LHCN-M2 (cell line): ENCODE results near the gene NT5C1A. TPM values are rescaled to one million over a fixed set of nuclear protein-coding genes. Genes with fewer than 3 reads are reported as not detected.

Experiments used
- DNase-seq: peaks from one replicate; pipeline ENCODE4 v3.0.0-alpha.2; 2012; ENCODE audit warnings: low read depth
- total RNA-seq: library from RNA; depleted of rRNA; stranded (reverse); fragments of >200 nt; gene quantifications from 2 replicates; pipeline ENCODE4 v1.2.3, GENCODE V29; 2014

The NT5C1A gene
- total RNA-seq, 1 experiment from 2014 or later = not detected

- no peak for DNase-seq
Observed at GRCh38 chr1:39690225-39690624, 18.3 kb upstream of the NT5C1A start.

GRCh38 chr1:39689635-39690034, 17.7 kb upstream of the NT5C1A start:
- DNase-seq = no peak

GRCh38 chr1:39689214-39689613, 17.3 kb upstream of the NT5C1A start:
- no peak for DNase-seq

DNA sequence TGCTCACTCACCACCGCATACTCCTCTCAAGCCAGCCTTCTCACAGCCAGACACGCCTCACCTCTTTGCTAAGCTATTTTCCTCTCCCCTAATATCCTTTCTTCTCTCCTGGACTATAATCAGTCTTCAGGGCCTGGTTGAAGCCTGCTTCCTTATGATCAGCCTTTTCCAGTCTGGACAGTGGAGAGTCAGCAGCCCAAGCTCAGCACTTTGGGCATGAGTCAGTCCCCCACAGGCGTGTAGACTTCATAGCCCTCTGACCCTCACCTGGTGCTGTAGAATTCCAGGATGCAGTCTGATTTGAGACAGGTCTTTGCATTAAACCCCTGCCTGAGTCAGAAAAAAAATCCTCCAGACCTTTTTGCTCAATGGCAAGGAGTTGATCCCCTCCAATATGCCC, 16.8 kb upstream of the NT5C1A start:
- DNase-seq = no peak

DNA sequence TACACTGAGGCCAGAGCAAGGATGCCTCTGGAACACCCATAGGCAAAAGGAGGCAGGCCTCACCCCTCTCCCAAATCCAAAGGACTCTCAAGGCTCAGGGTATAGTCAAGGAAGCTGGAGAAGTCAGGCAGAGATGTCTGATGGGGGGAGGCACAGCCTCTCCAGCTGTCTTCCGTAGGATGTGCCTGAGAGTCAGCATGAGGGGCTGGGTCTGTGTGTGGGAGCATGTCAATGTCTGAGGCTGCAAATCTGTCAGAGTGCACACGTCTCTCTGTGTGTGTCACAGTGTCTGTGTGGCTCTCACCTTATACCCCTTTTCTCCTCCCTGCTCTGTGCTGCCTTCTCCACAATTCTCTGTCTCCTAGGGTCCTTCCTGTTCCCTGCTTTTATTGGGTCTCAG, 15.3 kb upstream of the NT5C1A start:
- no peak for DNase-seq

DNA sequence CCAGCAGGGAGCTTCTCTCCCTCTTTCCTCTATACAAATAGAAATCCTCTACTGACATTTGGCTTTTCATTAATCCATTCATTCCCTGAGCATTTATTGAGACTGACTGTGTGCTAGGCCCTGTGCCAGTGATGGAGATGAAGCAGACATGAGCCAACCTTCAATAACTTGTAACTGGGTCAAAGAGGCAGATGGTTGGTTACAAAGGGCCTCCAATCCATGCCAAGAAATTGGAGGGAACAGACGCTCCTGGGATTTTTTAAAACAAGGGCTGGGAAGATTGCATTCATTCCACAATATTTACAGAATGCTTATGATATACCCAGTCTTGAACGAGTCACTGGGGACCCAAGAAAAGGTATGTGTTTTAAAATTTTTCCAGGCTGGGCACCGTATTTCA, 13.2 kb upstream of the NT5C1A start:
- DNase-seq = no peak

DNA sequence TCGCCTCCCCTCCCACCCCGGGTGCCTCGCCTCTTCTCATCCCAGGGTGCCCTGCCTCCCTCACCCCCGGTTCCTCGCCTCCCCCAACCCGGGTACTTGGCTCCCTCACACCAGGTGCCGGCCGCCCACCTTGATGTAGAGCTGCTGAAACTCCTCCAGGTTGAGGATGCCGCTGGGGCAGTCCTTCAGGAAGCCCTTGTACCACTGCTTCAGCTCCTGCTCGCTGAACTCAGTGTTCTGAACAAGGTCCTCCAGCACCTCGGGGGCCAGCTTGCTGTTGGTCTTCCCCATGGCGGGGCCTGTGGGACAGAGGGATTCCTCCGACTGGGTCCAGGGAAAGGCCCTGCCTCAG, 12.4 kb upstream of the NT5C1A start:
- no peak for DNase-seq

- DNase-seq = no peak
Observed at GRCh38 chr1:39683591-39684312, 11.8 kb upstream of the NT5C1A start.

- DNase-seq = no peak
Observed at GRCh38 chr1:39681999-39682398, 10.1 kb upstream of the NT5C1A start.

DNA sequence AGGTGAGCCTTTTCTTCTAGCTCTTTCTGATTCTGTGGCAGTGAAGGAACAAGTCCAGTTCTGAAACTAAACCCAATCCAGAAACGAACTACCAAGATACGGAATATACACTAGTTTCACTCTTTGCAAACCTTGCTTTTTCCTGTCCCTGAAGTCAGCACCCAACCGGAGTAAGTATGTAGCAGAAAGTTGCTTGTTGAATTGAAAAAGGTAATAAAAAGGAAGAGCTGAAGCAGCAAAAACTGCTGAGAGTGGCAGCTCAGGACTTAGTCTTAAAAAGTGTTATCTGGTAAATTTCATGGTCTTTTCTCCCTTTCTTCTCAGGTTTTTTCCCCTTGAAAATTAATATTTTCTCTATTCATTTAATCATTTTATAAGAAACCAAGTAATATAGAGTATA, 9.4 kb upstream of the NT5C1A start:
- no peak for DNase-seq

DNA sequence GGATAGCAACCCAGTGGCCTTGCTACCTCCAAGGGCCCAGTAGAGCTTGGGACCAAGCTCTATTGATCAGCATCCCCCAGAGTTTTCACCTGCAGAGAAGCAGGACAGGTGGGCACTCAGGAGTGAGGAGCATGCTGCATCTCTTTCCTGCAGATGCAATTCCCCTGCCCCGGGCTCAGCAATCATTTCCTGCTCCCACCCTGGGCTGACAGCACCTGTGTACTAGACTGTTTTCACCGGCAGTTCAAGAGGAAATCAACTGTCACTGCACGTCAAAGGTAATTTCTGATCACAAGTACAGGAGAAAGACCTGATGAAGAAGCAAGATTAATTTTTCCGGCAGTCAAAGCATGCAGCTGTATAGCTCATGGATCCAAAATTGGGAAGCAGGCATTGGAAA, 8.8 kb upstream of the NT5C1A start:
- no peak for DNase-seq

DNA sequence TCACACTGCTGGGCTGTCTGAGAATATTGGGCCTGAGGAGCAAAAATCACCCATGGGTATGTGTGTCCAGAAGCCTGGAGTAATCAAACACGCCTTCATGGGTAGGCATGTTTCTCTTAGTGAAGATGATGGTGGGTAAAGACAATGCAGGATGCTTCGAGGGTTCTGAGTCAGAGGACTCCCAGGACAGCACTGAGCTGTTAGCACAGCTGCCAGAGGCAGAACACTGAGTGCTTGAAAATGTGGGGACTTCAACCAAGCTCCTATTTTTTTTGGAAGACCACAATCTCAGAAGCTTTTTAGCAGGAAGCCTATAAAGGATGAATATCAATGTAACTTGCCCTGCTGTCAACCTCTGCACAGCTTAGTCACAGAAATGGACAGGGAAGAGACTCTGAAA, 7.9 kb upstream of the NT5C1A start:
- DNase-seq = peak; percentile 90

DNA sequence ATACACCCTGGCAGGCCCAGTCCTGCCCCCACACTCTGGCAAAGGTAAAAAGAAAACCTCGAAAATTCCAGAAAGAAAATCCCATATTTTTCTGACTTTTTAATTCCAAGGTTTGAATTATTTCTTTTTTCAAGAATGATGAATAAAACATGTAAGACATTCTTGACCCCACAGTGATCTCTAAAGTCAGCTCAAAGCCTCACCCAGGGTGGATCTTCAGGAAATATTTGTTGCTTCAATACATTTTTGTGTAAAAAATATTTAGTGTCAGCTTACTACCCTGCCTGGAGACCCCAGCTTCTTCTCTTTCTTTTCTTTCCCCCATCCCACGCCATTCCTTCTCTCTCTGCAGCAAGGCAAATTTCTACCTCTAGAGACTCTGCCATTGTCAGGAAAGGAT, 7.0 kb upstream of the NT5C1A start:
- no peak for DNase-seq

DNA sequence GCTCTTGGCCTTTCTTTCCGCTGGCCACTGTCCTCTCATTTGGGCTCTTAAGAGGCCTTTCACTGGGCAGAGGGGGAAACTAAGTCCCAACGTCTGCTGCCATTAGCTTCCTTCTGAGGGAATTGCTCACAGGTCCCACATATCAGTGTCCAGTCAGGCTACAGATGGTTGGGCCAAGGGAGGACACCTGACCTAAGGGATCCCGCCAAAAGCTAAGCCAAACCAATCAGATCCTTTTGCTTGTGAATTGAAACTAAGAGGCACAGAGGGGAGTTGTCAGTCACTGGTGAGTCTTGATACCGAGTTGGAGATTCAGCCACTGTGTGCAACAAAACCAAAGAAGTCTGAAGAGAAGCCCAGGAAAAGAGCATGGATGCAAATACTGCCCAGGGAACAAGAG, 5.7 kb upstream of the NT5C1A start:
- DNase-seq = no peak

- DNase-seq = peak; percentile 29
Observed at GRCh38 chr1:39676948-39677548, 5.1 kb upstream of the NT5C1A start.

GRCh38 chr1:39675220-39675619, 3.3 kb upstream of the NT5C1A start:
- no peak for DNase-seq

- no peak for DNase-seq
Observed at GRCh38 chr1:39673215-39673614, 1.3 kb upstream of the NT5C1A start.

DNA sequence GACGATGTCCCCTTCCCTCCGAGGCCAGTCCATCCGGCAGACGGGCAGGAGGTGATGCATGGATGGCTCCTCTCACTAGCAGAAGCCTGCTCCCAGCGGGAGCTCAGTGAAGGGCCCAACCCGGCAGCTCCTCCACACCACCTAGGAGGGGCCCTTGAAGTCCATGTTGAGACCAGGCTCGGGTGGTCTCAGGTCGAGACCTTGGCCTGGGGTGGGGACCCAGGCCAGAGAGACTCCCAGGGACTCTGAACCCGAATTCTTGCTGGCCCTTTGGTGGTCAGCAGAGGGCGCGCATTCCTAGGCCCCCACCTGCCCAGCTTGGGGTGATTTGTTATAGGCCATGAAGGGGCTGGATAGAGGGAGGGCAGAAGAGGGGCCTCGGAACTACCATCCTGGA, 642 bp upstream of the NT5C1A start:
- DNase-seq = no peak

- DNase-seq = no peak
Observed at GRCh38 chr1:39671433-39671792, 494 bp downstream of the NT5C1A start.

- DNase-seq = no peak
Observed at GRCh38 chr1:39670689-39671088, 1.2 kb downstream of the NT5C1A start.

- no peak for DNase-seq
Observed at GRCh38 chr1:39668894-39669293, 3.0 kb downstream of the NT5C1A start.

DNA sequence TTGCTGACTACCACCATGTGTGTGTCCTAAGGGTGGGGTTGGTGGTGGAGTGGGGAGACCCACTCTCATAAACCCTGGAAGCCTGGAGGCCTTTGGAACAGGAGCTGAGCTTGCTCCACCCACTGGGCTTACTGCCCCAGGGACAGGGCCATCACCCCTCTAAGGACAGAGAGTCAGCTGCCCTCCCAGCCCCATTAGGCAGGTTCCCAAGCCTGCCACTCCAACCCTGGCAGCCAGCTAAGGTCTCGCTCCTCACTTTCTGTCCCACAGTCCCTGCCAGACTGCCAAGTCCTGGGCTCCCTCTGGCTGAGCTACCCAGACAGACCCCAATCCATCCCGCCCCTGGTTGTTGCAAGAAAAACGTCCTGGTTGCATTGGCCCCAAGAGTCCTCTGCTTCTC, 3.8 kb downstream of the NT5C1A start:
- DNase-seq = no peak

DNA sequence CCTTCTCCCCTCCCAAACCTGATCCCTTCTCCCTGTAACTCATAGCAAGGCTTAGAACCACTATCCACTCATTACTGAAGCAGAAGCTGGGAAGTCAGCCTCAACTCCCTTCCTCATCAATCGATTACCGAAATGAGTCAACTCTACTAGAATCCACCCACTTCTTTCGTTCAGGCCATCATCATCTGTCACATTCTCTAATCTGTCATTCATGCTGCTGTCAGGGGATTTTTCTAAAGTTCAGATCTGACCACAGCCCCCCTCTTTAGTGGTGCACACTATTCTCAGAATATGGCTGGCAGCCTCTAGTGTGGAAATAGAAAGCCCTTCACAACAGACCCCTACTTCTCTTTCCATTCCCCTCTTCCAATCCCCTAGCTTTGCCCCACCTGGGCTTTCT, 5.1 kb downstream of the NT5C1A start:
- DNase-seq = no peak

- DNase-seq = no peak
Observed at GRCh38 chr1:39663559-39663958, 8.3 kb downstream of the NT5C1A start.
